GM12873 (cell line): ENCODE measurements around the gene DMAC2L.

ENCODE experiments used
- TF ChIP-seq, protein P1 (sequence below): IDR thresholded peaks from 2 replicates; pipeline ENCODE4 v1.5.1; 2012; ENCODE audit warnings: low read depth, mild to moderate bottlenecking, moderate library complexity, low read length, control low read depth; ENCODE audit not compliant: insufficient read depth; ENCODE audit errors: missing control alignments

Gene DMAC2L

DNA sequence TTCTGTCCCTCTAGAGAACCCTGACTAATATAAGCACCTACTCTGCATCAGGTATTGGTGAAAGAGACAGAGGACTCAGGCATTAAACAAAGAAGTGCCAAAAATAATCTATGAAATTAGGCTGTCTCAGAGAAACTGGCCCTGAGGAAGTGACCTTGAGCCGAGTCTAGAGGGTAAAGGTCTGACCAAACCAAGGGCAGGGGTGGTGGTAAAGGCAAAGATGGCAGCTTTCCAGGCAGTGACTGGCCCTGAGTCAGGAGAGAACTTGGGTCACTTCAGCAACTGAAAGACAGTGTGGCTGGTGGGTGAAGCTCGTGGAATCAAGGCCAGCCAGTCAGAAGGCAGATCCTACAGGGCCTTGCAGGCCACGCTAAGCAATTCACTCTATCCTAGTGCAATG lies 54.0 kb downstream of the DMAC2L start:
- TF ChIP-seq, protein P1, sequence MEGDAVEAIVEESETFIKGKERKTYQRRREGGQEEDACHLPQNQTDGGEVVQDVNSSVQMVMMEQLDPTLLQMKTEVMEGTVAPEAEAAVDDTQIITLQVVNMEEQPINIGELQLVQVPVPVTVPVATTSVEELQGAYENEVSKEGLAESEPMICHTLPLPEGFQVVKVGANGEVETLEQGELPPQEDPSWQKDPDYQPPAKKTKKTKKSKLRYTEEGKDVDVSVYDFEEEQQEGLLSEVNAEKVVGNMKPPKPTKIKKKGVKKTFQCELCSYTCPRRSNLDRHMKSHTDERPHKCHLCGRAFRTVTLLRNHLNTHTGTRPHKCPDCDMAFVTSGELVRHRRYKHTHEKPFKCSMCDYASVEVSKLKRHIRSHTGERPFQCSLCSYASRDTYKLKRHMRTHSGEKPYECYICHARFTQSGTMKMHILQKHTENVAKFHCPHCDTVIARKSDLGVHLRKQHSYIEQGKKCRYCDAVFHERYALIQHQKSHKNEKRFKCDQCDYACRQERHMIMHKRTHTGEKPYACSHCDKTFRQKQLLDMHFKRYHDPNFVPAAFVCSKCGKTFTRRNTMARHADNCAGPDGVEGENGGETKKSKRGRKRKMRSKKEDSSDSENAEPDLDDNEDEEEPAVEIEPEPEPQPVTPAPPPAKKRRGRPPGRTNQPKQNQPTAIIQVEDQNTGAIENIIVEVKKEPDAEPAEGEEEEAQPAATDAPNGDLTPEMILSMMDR: no peak

DNA sequence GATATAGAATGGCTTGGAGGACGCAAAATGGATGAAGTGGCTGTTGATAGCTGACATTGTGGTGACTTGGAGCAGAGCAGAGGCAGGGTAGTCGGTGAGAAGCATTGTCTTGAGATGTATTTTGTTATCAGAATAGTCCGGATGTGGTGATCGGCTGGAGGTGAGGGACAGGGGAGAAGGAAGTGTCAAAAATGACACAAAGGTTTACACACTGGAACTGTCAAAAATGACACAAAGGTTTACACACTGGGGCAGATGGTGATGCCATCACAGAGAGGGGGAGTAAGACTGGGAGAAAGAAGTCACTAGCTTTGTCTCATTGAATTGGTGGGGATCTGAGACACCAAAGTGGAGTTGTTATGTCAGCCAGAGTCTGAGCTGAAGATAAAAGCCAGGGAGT lies 54.5 kb downstream of the DMAC2L start:
- TF ChIP-seq, protein P1: no peak

DNA sequence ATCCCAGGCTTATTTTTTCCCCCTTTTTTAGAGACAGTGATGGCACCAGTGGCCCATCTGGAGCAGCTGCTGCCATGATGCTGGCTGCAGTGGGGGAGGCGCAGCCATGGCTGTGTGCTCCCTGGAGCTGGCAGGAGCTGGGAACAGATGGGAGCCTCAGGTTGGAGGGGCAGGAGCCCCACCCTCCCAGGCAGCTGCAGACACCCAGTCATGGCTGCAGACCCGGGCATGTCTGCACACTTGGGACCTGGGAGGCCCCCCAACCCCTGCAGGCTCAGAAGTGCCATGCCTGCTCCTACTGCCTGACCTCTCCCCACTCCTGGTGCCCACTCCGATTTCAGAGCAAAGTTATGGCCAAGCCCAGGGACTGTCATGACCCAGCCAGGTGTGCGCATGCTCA lies 59.4 kb downstream of the DMAC2L start:
- TF ChIP-seq, protein P1: no peak

DNA sequence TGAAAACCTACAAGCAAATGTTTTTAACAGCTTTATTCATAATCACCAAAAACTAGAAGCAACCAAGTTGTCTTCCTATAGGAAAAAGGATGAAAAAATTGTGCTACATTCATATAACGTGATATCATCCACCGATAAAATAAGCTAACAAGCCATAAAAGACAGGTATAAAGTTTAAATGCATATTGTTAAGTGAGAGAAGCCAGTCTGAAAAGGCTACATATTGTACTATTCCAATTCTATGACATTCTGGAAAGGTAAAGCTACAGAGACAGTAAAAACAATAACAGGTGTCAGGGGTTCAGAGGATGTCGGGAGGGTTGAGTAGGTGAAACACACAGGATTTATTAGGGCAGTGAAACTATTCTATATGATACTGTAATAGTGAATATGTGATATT lies 61.8 kb downstream of the DMAC2L start:
- TF ChIP-seq, protein P1: no peak

DNA sequence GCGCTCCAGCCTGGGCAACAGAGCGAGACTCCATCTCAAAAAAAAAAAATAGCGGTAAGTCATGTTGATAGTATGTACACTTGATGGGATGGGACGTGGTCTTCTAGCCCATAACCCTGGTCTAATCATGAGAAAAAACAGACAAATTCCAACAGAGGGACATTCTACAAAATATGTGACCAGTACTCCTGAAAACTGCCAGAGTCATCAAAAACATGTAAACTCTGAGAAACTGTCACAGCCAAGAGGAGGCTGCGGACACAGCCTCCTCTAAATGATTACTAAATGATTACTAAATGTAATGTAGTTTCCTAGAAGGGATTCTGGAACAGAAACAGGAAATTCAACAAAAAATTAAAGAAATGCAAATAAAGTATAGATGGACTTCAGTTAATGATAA lies 63.6 kb downstream of the DMAC2L start:
- TF ChIP-seq, protein P1: no peak
